HG02610 (cell line): ENCODE results near the gene OR10G8.
"Not testable (repeated sequence)": the region's sequence is repeated elsewhere in the genome, so short reads cannot be mapped to it uniquely, and the experiment has no call there.

Experiments
- ATAC-seq: cut with Tn5 transposase; IDR thresholded peaks from one replicate; pipeline ENCODE4 v1.9.1; 2021; ENCODE audit warnings: mild to moderate bottlenecking, moderate library complexity; ENCODE audit not compliant: unreplicated experiment

The OR10G8 gene, protein sequence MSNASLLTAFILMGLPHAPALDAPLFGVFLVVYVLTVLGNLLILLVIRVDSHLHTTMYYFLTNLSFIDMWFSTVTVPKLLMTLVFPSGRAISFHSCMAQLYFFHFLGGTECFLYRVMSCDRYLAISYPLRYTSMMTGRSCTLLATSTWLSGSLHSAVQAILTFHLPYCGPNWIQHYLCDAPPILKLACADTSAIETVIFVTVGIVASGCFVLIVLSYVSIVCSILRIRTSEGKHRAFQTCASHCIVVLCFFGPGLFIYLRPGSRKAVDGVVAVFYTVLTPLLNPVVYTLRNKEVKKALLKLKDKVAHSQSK

DNA sequence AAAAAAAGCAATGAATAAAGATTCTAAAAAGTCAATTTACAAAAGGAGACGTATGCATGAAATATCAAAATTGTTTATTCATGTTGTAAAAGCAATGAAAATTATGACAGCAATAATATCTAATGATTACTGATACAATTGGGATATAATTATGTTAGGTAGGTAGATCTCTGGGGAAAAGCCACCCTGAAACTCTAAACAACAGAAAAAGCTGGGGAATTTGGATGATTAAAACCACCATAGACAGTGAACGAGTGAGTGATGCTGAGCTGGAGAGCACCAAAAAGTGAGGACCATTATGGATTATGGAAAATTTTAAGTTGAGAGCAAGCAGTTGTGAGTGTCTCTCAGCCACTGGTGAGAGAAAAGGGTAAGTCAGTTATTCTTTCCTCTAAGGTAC is at the start of gene OR10G8:
TSS of gene OR10G8 (plus strand) at position 301 of the 400 bp plus-strand sequence. CDS start 2,825 bp downstream, outside the sequence.
- no peak for ATAC-seq

- no peak for ATAC-seq
Observed at GRCh38 chr11:123977731-123978347, 48.8 kb upstream of the OR10G8 start, which contains the start of gene OR10S1. Gene OR10S1, minus strand, starts transcription at chr11:123977781. Its CDS starts 117 bp downstream, at chr11:123977664.

DNA sequence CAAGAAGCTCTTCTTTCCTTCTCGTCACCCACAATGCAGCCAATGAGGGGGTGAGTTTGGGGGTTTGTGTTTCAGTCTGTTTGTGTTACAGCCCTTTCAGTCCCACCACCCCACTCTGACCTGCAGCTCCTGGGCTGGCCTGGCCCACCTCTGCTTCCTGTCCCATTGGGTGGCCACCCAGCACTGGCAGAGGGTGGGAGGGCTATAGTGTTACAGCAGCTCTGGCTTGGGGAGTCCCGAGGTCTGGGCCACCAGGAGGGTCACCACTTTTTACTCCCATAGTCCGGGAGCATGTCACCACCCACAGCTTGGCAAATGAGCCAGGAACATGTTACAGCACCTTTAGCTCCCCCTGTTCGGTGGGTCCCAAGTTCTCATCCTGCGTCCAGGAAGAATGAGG is 47.3 kb upstream of the OR10G8 start:
- no peak for ATAC-seq

DNA sequence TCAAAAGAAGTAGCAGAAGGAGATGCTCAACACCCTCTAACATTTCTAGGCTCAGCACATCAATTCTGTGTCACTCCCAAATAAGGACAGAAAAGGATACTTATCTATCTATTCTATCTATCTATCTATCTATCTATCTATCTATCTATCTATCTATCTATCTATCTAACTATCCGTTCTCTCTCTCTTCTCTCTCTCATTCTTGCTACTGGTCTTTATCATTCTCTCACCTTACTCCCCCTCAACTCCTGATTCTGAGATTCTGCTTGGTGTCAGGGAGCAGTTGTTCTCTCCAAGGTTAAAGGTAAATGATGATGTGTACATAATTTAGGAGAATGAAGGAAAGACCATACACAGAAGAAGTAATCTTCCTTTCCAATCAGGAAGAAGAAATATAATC is 31.5 kb upstream of the OR10G8 start, which contains the start of gene OR10G6:
TSS of gene OR10G6 (minus strand) at position 43 of the 400 bp plus-strand sequence. CDS start at position 43, 0 bp downstream.
- ATAC-seq: no peak

- ATAC-seq: no peak
Observed at GRCh38 chr11:124012697-124013096, 13.9 kb upstream of the OR10G8 start, which contains the start of gene OR10G4. Gene OR10G4, plus strand, starts transcription at chr11:124012997. Its CDS starts 2,578 bp downstream, at chr11:124015575.

DNA sequence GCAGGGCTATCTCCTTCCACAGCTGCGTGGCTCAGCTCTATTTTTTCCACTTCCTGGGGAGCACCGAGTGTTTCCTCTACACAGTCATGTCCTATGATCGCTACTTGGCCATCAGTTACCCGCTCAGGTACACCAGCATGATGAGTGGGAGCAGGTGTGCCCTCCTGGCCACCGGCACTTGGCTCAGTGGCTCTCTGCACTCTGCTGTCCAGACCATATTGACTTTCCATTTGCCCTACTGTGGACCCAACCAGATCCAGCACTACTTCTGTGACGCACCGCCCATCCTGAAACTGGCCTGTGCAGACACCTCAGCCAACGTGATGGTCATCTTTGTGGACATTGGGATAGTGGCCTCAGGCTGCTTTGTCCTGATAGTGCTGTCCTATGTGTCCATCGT is 10.8 kb upstream of the OR10G8 start:
- ATAC-seq: not testable (repeated sequence)

- ATAC-seq: no peak
Observed at GRCh38 chr11:124036666-124037065, 10.1 kb downstream of the OR10G8 start.

- ATAC-seq: no peak
Observed at GRCh38 chr11:124039557-124039956, 13.0 kb downstream of the OR10G8 start.

GRCh38 chr11:124041254-124041653 is 14.7 kb downstream of the OR10G8 start, which contains the start of gene OR10G7:
Gene OR10G7, minus strand, starts transcription at chr11:124041325. Its CDS starts 2,324 bp downstream, at chr11:124039001.
- no peak for ATAC-seq

- no peak for ATAC-seq
Observed at GRCh38 chr11:124043420-124043819, 16.8 kb downstream of the OR10G8 start.

DNA sequence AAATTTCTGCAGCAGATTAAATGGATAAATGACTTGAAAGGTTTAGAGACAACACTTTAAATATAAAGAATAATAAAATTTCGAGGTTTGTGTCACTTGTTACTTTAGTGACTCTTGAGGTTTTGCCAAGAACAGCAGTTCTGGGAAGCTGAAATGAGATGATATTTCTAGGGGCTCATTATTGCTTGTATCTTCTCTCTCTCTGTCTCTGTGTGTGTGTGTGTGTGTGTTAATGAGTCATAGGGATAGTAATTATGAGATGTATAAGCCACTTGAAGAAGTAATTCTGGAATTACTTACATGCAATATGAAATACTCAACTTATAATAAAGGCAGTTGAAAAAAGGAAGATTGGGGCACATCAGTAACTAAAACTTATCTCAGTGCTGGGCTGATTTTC is 24.1 kb downstream of the OR10G8 start:
- no peak for ATAC-seq

GRCh38 chr11:124052966-124053365 is 26.4 kb downstream of the OR10G8 start:
- no peak for ATAC-seq

GRCh38 chr11:124068601-124069110 is 42.1 kb downstream of the OR10G8 start:
- ATAC-seq: no peak

GRCh38 chr11:124069429-124070401 is 43.1 kb downstream of the OR10G8 start:
- peak; percentile 70 for ATAC-seq

DNA sequence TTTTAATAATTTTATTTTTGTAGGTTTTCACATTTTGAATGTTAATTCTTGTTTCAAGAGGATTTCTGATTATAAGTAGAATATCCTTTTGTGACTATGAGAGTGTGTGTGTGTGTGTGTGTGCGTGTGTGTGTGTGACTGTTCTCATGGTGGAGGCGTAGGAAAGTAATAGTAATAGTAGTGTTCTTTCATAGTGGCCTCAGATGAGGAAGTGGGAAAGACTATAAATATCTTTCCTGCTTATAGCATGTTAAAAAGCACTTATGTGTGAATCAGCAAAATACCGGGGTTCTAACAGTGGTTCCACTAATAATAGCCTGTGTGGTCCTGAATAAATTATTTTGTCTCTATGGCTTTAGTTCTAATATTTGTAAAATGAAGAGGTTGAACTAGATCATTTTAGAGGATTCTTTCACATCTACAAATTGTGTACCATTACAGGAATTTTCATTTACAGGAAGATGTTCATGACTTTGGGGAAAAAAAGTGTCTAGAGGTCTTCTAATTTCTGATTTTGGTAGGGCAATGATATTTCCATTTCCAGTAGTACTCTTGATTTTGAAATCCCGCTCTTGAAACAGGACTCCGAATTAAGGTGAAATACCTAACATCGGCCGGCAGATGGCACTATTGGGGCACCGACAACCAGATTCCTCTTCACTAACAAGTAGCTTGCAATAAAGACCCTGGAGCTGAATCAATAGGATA is 44.5 kb downstream of the OR10G8 start:
- peak; percentile 90 for ATAC-seq

DNA sequence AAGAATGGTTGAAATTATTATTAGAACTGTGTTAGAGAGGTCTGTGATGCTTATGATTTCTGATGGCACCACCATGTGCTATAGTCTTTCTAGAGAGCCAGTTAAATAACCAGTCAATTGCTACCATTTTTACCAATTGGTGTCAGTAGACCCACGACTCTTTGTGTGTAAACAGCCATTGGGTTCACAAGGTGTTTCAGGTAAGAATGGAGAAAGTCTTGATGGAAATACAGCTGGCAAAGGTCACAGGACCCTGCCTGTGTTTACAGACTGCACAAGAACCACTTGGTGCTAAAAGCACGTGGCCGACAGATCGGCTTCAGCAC is 45.0 kb downstream of the OR10G8 start:
- no peak for ATAC-seq

- no peak for ATAC-seq
Observed at GRCh38 chr11:124072147-124072546, 45.5 kb downstream of the OR10G8 start.

DNA sequence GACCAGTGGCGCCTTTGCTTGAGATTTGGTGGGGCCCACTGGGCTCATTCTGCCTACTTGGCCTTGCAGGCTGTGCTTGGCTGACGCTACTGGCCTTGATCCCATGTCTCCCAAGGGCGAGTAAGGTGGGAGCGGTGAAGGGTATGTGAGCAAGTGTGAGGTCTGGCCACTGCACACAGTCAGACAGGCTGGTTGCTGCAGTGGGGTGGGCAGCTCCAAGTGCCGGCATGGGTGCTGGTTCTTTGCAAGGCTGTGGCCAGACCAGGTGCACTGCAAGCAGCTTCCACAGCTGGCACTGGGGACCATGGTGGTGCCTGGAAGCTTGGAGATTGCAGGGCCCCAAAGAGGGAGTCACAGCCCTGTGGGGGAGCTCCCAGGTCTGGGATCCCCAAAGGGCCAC is 48.0 kb downstream of the OR10G8 start:
- no peak for ATAC-seq

DNA sequence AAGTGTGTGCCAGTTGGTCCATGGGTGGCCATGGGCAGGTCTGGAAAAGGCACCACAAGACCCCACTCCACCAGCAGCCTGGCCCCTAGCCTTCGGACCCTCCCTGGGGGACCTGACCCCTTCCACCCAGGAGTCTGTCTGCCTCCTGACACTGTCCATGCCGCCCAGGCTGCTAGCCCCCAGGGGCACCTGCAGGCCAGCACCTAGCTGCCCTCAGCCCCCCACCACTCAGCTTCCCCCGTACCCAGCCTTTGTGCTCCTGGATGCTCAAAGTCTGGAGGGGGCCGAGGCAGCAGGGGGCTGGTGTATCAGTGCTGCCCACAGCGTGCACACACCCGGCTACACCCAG is 48.9 kb downstream of the OR10G8 start:
- ATAC-seq: no peak
